HepG2 (cell line): ENCODE results near the gene SYCP2L. TPM values are rescaled to one million over a fixed set of nuclear protein-coding genes. Genes with fewer than 3 reads are reported as not detected.

ENCODE experiments used
- ATAC-seq: fragments of 200-7000 bp; cut with Tn5 transposase; 3 replicates; pipeline ENCODE4 v1.9.1; 2020; ENCODE audit warnings: mild to moderate bottlenecking, moderate library complexity
- BruUV-seq: library from RNA; stranded (reverse); fragments of 400-500 nt; replicated peaks from 2 replicates; lab custom pipeline; 2021; lab: Mats Ljungman, UMichigan
- CTCF ChIA-PET: fragments of 300-600 bp; formaldehyde crosslinking; extraction: SDS; loops from one replicate; lab custom pipeline; 2021; ENCODE audit warnings: low total read pairs, inconsistent platforms, low intra/inter-chr PET ratio; lab: Yijun Ruan, JAX
- POLR2A ChIA-PET: fragments of 350-600 bp; sonication (Branson Sonifier 250); formaldehyde crosslinking; loops from one replicate; lab custom pipeline; 2020; ENCODE audit warnings: antibody characterized with exemption, inconsistent platforms; lab: Yijun Ruan, JAX
- DNase-seq: peaks from one replicate; pipeline ENCODE4 v3.0.0-alpha.2; 2015; ENCODE audit warnings: low spot score
- FAIRE-seq: peaks from 3 replicates; lab custom pipeline; 2011; peaks lifted over from hg19 to GRCh38; lab: Jason Lieb, UNC
- H2AFZ ChIP-seq: one replicate; pipeline ENCODE4 v1.6.1; 2011; ENCODE audit warnings: low read length, inconsistent platforms
- H3K27ac ChIP-seq: fragments of 300-600 bp; 3 replicates; pipeline ENCODE4 v1.8.0; 2011; ENCODE audit warnings: mixed run types, mild to moderate bottlenecking, mixed read lengths, low read length, inconsistent platforms; ENCODE audit not compliant: insufficient read depth; ENCODE audit errors: extremely low read length
- H3K27me3 ChIP-seq, 2 experiments: fragments of 200-600 bp in 1 of 2; 2 replicates in 1 of 2; 3 replicates in 1 of 2; pipeline versions ENCODE4 v1.6.0 to v1.8.0; 2011; ENCODE audit warnings: low read length in 2 of 2, mild to moderate bottlenecking in 2 of 2, moderate library complexity in 2 of 2, inconsistent platforms in 1 of 2; ENCODE audit not compliant: insufficient read depth in 2 of 2, control insufficient read depth in 1 of 2
- H3K36me3 ChIP-seq, 2 experiments: fragments of 200-600 bp in 1 of 2; replicated peaks in 1 of 2; 2 replicates in 1 of 2; 3 replicates in 1 of 2; pipeline versions ENCODE4 v1.5.1 to v1.8.0; 2011; ENCODE audit warnings: low read length in 2 of 2, inconsistent platforms in 1 of 2; ENCODE audit not compliant: insufficient read depth in 2 of 2, control insufficient read depth in 1 of 2
- H3K4me1 ChIP-seq: 2 replicates; pipeline ENCODE4 v1.5.1; 2012; ENCODE audit warnings: low read length, inconsistent platforms; ENCODE audit not compliant: insufficient read depth
- H3K4me2 ChIP-seq: 2 replicates; pipeline ENCODE4 v1.6.0; 2011; ENCODE audit warnings: low read depth, low read length, inconsistent platforms
- H3K4me3 ChIP-seq, 3 experiments: fragments of 200-600 bp in 1 of 3; sonication (generic), shearing (Covaris generic) in 1 of 3; replicated peaks in 1 of 3; 2 replicates each; pipeline ENCODE4 v1.5.1; 2011 to 2016; ENCODE audit warnings: low read length in 3 of 3, inconsistent platforms in 2 of 3, low read depth in 2 of 3, mild to moderate bottlenecking in 2 of 3, control low read depth in 1 of 3, mixed read lengths in 1 of 3; ENCODE audit not compliant: insufficient read depth in 1 of 3
- H3K79me2 ChIP-seq: one replicate; pipeline ENCODE4 v1.6.1; 2011; ENCODE audit warnings: low read length, inconsistent platforms; ENCODE audit not compliant: insufficient read depth
- H3K9ac ChIP-seq: 2 replicates; pipeline ENCODE4 v1.6.0; 2011; ENCODE audit warnings: mild to moderate bottlenecking, low read depth, low read length, inconsistent platforms; ENCODE audit not compliant: insufficient read depth
- H3K9me3 ChIP-seq: 2 replicates; pipeline ENCODE4 v1.5.1; 2012; ENCODE audit warnings: mild to moderate bottlenecking, low read length
- H4K20me1 ChIP-seq: 2 replicates; pipeline ENCODE4 v1.6.0; 2011; ENCODE audit warnings: inconsistent platforms, mild to moderate bottlenecking, low read length, moderate library complexity; ENCODE audit not compliant: insufficient read depth
- CBX2 ChIP-seq, 2 experiments: fragments of 200-600 bp in 1 of 2; sonication (generic); formaldehyde crosslinking in 1 of 2; IDR thresholded peaks; 2 replicates each; pipeline versions ENCODE4 v1.7.0 to v1.8.1; 2018 to 2022; ENCODE audit warnings: low read depth in 2 of 2, low read length in 1 of 2, mild to moderate bottlenecking in 1 of 2, missing genetic modification reagents in 1 of 2
- CENPBD1 ChIP-seq: sonication (generic); formaldehyde crosslinking; IDR thresholded peaks from 2 replicates; pipeline ENCODE4 v1.8.0; 2022; ENCODE audit warnings: missing genetic modification reagents, low read depth, mild to moderate bottlenecking, borderline replicate concordance
- GLI4 ChIP-seq: sonication (generic); formaldehyde crosslinking; IDR thresholded peaks from 2 replicates; pipeline ENCODE4 v1.5.1; 2020; ENCODE audit warnings: missing genetic modification reagents, mild to moderate bottlenecking, moderate library complexity, borderline replicate concordance
- NFYB ChIP-seq: sonication (generic); formaldehyde crosslinking; IDR thresholded peaks from 2 replicates; pipeline ENCODE4 v1.4.0; 2020; ENCODE audit warnings: missing genetic modification reagents
- PHF5A ChIP-seq: IDR thresholded peaks from one replicate; pipeline ENCODE4 v1.6.1; 2018; ENCODE audit warnings: low read depth, missing genetic modification reagents; ENCODE audit not compliant: unreplicated experiment
- RFXAP ChIP-seq: sonication (generic); formaldehyde crosslinking; IDR thresholded peaks from 2 replicates; pipeline ENCODE4 v1.4.0; 2020; ENCODE audit warnings: missing genetic modification reagents, borderline replicate concordance
- SKIL ChIP-seq: sonication (generic); formaldehyde crosslinking; IDR thresholded peaks from 2 replicates; pipeline ENCODE4 v1.8.0; 2022; ENCODE audit warnings: missing genetic modification reagents, mild to moderate bottlenecking, moderate library complexity, borderline replicate concordance
- ZNF672 ChIP-seq: sonication (generic); formaldehyde crosslinking; IDR thresholded peaks from 2 replicates; pipeline ENCODE4 v1.8.1; 2022; ENCODE audit warnings: missing genetic modification reagents
- ZNF788 ChIP-seq: sonication (generic); formaldehyde crosslinking; IDR thresholded peaks from 2 replicates; pipeline ENCODE4 v1.5.0; 2020; ENCODE audit warnings: mild to moderate bottlenecking, missing genetic modification reagents, borderline replicate concordance
- WGBS: methylation state at CpG from one replicate; pipeline ENCODE4 v1.1.6; 2017; ENCODE audit warnings: low lambda C conversion rate; 5-methylcytosine and 5-hydroxymethylcytosine counted together
- in situ Hi-C: cut with HindIII; loops from 2 replicates; pipeline ENCODE4 v1.10.0; 2017; ENCODE audit warnings: low pct_unique_long_range_greater_than_20kb; ENCODE audit not compliant: extremely low pct_ligation_motif_present
- intact Hi-C: fragments of 100-400 bp; cut with micrococcal nuclease; formaldehyde crosslinking; loops from one replicate; pipeline ENCODE4 v1.10.0; 2022; ENCODE audit not compliant: unreplicated experiment
- polyA plus RNA-seq, 8 experiments: library from polyadenylated mRNA; depleted of rRNA in 3 of 8; stranded (reverse) in 7 of 8; unstranded in 1 of 8; fragments of >200 nt; fragmentation: Illumina TruSeq in 4 of 8; extraction: Trizol in 4 of 8; gene quantifications; 2 replicates each; pipeline versions ENCODE4 v1.2.1 to v1.2.3, GENCODE V29; 2011 to 2016; ENCODE audit warnings: low read depth in 4 of 8, missing spikeins in 1 of 8, mixed read lengths in 1 of 8; ENCODE audit not compliant: insufficient read depth in 1 of 8
- total RNA-seq, 5 experiments: library from RNA; depleted of rRNA; stranded (reverse); fragments of >200 nt; fragmentation: Illumina TruSeq; extraction: Trizol; gene quantifications; 2 replicates each; pipeline ENCODE4 v1.2.3, GENCODE V29; 2016; ENCODE audit warnings: low read depth in 1 of 5

SYCP2L gene
- total and polyA plus RNA-seq, 2 of the 13 experiments (the other 11 are each of a cell fraction or from before 2014, with no cell fraction given) = 0.22 to 0.54 TPM

GRCh38 chr6:10995114-10995707, 108.4 kb downstream of the SYCP2L start:
- DNase-seq (no peak), FAIRE-seq (no peak), ATAC-seq (peak; percentile 26; the same call in 1 of the 3 replicates)
- Histone ChIP-seq H3K4me1 (0 out of 2 replicates have a peak, but pooled peaks cover 7% of the 10 kb centered on the region), H3K9ac (no peak overlapping the region), H3K27me3 (no peaks in the 10 kb centered on the region), H3K4me3 (no peak overlapping the region), H3K27ac (no peak overlapping the region), H3K9me3 (no peaks in the 10 kb centered on the region), H3K36me3 (peaks cover 6 to 28% of the 10 kb centered on the region in 2 experiments), H3K4me2 (no peak overlapping the region), H3K79me2 (no peaks in the 10 kb centered on the region), H2AFZ (no peak overlapping the region), H4K20me1 (no peaks in the 10 kb centered on the region)
- in situ Hi-C loops (no loop called here), intact Hi-C loops (loop anchor here (10.0 kb wide), 1 partner anchor 50 kb away; the partner anchor contains the start of gene ELOVL2)
- ChIA-PET POLR2A (no interaction called here), CTCF (no interaction called here)
- 94% methylated on average over 4 of the region's 4 CpGs for WGBS
- TF ChIP-seq ZNF788 (CRISPR knock-in tag) (no peak), ZNF672 (CRISPR knock-in tag) (no peak), CENPBD1 (CRISPR knock-in tag) (no peak), CBX2 (IDR thresholded peaks at IDR 0.05; ENCODE audit: low read depth, low read length) (no peak), CBX2 (CRISPR knock-in tag; IDR thresholded peaks at IDR 0.05; ENCODE audit: low read depth) (no peak), GLI4 (no peak), PHF5A (CRISPR knock-in tag) (no peak), RFXAP (CRISPR knock-in tag) (no peak), SKIL (no peak), NFYB (CRISPR knock-in tag) (no peak)
- no TSS peak for BruUV-seq
